Measurements from ENCODE around the gene TBC1D22A.

DNA sequence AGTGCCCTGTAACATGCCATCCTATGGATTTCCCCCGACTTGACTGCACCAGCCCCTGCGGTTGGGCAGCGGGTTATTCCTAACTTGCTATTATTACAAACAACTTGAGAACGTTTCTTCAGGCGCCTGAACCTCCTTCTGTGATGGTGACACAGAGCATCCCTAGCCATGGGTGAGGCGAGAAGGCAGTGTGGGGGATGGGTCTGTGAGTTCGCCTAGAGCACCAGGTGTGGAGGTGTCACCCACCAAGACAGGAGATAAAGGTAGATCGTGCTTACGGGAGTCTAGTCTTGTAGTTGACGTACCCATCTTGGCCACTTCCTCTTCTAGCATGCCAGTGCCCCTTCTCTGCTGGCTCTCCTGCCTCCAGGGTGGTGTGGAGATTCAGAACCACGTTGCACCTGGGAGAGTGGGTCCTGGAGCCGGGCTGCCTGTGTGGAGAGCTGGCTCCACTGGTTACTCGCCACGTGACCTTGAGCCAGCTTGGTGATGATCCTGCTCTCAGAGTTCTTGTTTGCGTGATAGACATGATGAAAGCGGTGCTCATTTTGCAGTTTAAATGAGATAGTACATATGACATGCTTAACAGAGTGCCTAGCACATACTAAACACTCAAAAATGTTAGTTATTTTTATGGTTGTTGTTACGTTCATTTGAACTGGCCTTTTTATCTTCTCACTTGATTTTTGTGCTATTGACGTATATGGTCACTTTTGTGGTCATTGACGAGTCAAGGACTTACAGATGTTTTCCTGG, 37.8 kb downstream of the TBC1D22A start:
- no peak for TF ChIP-seq CTCF (IDR thresholded peaks at IDR 0.05; ENCODE audit: poor library complexity)
- no peak for TF ChIP-seq EZH2phosphoT487 (IDR thresholded peaks at IDR 0.05; ENCODE audit: low read depth, severe bottlenecking, unreplicated experiment)
